ENCODE results near the gene CAMK2G.

The CAMK2G gene

DNA sequence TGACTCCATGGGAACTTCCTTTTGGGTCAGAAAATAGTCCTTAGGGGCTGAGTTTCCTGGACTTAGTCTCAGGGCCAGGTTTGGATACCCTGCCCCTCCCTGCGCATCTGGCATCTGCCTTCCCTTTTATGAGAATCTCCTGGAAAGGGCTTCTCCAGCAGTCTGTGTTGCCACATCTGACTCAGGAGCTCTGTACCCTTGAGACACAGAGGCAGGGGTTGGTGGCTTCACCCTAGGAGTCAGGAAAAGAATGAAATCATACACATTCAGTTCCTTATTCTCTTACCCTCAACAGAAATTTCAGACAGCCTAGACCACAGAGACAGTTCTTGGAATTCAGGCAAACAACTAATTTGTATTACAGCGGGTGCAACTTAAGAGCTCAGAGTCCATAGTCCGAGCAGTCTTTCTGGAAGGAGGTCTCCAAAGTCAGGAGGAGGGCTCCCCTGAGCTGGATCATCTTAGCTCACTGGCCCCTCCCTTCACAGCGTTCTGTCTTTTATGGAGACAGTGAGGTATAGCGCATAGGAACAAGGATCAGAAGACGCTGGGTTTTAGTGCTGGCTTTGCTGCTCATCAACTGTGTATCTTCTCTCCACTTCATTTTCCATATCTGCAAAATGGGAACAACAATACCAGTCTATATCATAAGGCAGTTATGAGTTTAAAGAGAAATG lies 33.6 kb upstream of the CAMK2G start:
- TF ChIP-seq CTCF (conservative IDR thresholded peaks at IDR 0.05), result no peak
- H3K27ac ChIP-seq, result no peak overlapping the region

- no peak for TF ChIP-seq CTCF (conservative IDR thresholded peaks at IDR 0.05)
- H3K27ac ChIP-seq, result no peak overlapping the region
These were observed 32.4 kb upstream of the CAMK2G start for GRCh38 chr10:73906524-73907447.

DNA sequence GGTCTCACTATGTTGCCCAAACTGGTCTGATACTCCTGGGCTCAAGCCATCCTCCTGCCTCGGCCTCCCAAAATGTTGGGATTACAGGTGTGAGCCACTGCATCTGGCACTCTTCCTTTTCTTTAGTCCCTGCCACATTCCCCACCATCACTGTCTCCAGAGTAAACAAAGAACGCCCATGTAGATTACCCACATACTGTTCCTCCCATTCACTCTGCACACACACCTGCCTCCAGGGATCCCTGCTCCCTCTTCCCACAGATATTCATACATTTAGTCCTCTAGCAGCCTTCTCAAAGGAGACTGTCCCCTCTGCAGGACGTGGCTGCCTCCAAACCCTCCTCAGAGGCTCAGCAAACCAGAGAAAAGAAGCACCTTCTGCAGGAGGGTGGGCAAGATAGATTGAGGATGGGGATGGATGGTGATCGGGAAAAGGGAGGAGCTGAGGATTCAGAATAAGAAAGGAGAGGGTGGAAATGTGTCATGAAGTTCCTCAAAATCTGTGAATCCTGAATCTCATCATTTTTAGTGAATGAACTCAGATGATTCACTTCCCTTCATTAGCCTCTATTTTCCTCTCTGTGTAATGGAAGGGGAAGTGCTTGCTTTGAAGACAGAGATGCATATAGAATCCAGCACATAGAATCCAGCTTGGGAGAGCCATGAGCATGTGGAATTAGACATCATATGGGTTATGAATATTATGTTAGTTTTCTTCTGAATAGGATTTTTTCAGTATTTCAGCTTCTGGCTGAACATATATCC lies 31.1 kb upstream of the CAMK2G start:
- H3K27ac ChIP-seq, result no peak overlapping the region
- no peak for TF ChIP-seq CTCF (conservative IDR thresholded peaks at IDR 0.05)

DNA sequence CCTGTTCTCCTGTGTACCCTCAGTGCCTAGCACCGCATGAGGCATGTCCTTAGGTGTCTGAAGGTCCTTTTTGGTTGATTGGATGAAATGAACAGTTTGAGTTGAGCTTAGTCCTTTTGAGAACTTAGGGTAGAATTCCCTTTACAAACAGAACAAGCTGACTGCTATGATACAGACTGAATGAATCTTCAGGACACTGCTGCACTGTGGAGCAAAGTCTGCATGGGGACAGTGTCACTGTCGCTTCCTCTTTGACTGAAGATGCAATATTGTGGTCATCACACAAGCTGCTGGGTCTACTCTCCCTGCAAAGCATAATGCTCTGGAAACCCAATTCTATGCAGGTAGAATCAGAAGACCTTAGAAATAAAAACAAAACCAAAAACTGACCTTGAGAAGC lies 28.0 kb upstream of the CAMK2G start:
- no peak for TF ChIP-seq CTCF (conservative IDR thresholded peaks at IDR 0.05)
- H3K27ac ChIP-seq, result no peak overlapping the region

DNA sequence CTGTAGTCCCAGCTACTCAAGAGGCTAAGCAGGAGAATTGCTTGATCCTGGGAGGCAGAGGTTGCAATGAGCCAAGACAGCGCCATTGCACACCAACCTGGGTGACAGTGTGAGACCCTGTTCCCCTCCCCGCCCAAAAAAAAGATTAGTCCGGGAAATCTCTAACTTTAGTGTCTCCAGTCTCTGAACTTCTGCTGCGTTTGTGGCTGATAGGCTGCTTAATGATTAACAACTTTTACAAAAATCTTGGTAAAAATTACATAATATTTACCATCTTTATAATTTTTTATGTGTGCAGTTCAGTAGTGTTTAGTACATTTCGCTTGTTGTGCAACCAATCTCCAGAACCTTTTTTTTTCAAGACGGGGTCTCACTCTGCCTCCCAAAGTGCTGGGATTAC lies 26.9 kb upstream of the CAMK2G start:
- TF ChIP-seq CTCF (conservative IDR thresholded peaks at IDR 0.05), result no peak
- no peak overlapping the region for H3K27ac ChIP-seq

DNA sequence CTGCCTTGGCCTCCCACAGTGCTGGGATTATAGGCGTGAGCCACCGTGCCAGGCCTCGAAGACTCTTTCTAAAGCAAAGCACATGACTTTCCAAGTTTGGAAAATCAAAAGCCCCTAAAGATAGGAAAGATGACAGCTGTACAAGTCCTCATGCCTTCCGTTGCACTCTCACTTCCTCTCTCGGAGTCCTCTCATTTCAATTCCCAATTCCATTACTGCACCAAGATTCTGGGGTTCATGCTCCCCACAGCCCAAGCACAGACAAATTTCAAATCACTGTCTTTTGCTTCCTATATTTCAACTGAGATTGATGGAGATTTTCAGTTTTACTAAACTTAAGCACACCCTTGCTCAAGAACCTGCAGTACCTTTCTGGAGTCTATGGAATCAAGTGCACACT lies 25.7 kb upstream of the CAMK2G start:
- H3K27ac ChIP-seq, result no peak overlapping the region
- TF ChIP-seq CTCF (conservative IDR thresholded peaks at IDR 0.05), result no peak

DNA sequence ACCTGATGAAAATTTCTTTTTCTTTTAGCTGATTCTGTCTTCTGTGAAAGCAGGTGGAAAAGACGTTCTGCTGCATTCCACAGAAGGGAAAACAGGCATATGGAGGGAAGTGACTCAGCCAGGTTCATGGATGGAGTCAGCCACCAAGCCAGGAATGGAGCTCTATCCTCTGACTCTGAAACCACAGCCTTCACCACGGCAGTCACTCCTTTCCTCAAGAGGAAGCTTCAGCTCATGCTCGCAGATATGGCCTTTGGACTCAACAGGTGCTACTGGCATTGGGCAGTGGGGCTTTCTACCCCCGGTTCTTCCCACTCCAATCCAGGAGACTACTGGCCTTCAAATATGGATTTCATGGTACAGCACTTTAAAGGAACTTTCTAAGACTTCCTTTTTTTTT lies 25.1 kb upstream of the CAMK2G start:
- no peak overlapping the region for H3K27ac ChIP-seq
- TF ChIP-seq CTCF (conservative IDR thresholded peaks at IDR 0.05), result no peak
